ENCODE data around the gene UBAP1. TPM values are rescaled to one million over a fixed set of nuclear protein-coding genes. Genes with fewer than 3 reads are reported as not detected.
"Not testable (repeated sequence)": the region's sequence is repeated elsewhere in the genome, so short reads cannot be mapped to it uniquely, and the experiment has no call there.

UBAP1 gene
- 26.0 TPM for total RNA-seq

- DNase-seq, result peak; percentile 97
These were observed at the start of gene UBAP1 for GRCh38 chr9:34178436-34179212. Gene UBAP1 (plus strand): TSS chr9:34179043. CDS start chr9:34220915, 41,872 bp downstream.

- DNase-seq, result no peak
These were observed 47.3 kb upstream of the UBAP1 start for GRCh38 chr9:34131571-34131970.

- DNase-seq, result no peak
These were observed 45.4 kb upstream of the UBAP1 start for GRCh38 chr9:34133436-34133949.

GRCh38 chr9:34134521-34134920 is 44.3 kb upstream of the UBAP1 start:
- no peak for DNase-seq

- DNase-seq, result not testable (repeated sequence)
These were observed 40.2 kb upstream of the UBAP1 start for GRCh38 chr9:34138644-34139043.

- no peak for DNase-seq
These were observed 39.2 kb upstream of the UBAP1 start for GRCh38 chr9:34139477-34140146.

GRCh38 chr9:34140853-34141252 is 38.0 kb upstream of the UBAP1 start:
- DNase-seq, result no peak

GRCh38 chr9:34143116-34143515 is 35.7 kb upstream of the UBAP1 start:
- no peak for DNase-seq

- no peak for DNase-seq
These were observed 33.7 kb upstream of the UBAP1 start for GRCh38 chr9:34145165-34145564.

- no peak for DNase-seq
These were observed 27.4 kb upstream of the UBAP1 start for GRCh38 chr9:34151398-34151797.

- no peak for DNase-seq
These were observed 24.8 kb upstream of the UBAP1 start for GRCh38 chr9:34154057-34154456.

- no peak for DNase-seq
These were observed 21.5 kb upstream of the UBAP1 start for GRCh38 chr9:34157318-34157717.

- DNase-seq, result no peak
These were observed 20.9 kb upstream of the UBAP1 start for GRCh38 chr9:34157898-34158297.

GRCh38 chr9:34158362-34158869 is 20.4 kb upstream of the UBAP1 start:
- DNase-seq, result no peak

GRCh38 chr9:34163434-34163833 is 15.4 kb upstream of the UBAP1 start:
- no peak for DNase-seq

- no peak for DNase-seq
These were observed 9.7 kb upstream of the UBAP1 start for GRCh38 chr9:34169125-34169524.

GRCh38 chr9:34170237-34170991 is 8.4 kb upstream of the UBAP1 start:
- DNase-seq, result peak; percentile 48

GRCh38 chr9:34171753-34172535 is 6.9 kb upstream of the UBAP1 start:
- no peak for DNase-seq

GRCh38 chr9:34176089-34176488 is 2.8 kb upstream of the UBAP1 start:
- DNase-seq, result no peak

- DNase-seq, result no peak
These were observed 1.0 kb upstream of the UBAP1 start for GRCh38 chr9:34177593-34178435.

Data from skin of body (tissue), 2 donors.